ACHN (cell line): ENCODE measurements around the gene IQUB.
"Not testable (repeated sequence)": the region's sequence is repeated elsewhere in the genome, so short reads cannot be mapped to it uniquely, and the experiment has no call there.

Experiments used
- DNase-seq: peaks from one replicate; pipeline ENCODE4 v3.0.0-alpha.2; 2015
- in situ Hi-C: cut with HindIII; loops from 2 replicates; pipeline ENCODE4 v1.10.0; 2017; ENCODE audit warnings: low sequenced_read_pairs, low pct_ligation_motif_present, low pct_unique_long_range_greater_than_20kb

The IQUB gene

GRCh38 chr7:123500878-123501489 lies 33.4 kb downstream of the IQUB start:
- in situ Hi-C loops, result no loop called here
- no peak for DNase-seq

DNA sequence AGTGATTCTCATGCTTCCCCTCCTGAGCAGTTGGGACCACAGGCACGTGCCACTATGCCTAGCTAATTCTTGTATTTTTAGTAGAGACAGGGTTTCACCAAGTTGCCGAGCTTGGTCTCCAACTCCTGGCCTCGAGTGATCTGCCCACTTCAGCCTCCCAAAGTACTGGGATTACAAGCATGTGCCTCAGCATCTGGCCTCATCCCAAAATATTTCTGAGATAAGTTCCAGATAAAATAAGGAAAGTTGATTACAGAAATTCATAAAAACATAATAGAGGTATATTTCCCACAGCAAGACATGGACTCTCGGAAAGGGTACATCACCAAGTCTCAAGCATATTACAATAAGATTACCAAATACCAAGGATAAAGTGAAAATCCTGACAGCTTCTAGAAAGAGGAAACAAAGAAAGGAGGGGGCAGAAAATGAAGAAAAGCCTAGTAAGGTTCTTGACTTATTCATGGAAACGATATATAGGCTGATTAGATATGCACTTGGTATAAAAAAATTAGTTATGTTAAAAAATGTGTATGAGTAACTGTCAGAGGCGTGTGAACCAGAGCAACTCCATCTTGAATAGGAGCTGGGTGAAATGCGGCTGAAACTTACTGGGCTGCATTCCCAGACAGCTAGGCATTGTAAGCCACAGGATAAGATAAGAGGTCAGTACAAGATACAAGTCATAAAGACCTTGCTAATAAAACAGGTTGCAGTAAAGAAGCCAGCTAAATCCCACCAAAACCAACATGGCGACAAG lies 35.0 kb downstream of the IQUB start:
- DNase-seq, result no peak
- in situ Hi-C loops, result no loop called here

GRCh38 chr7:123498601-123499000 lies 35.8 kb downstream of the IQUB start:
- in situ Hi-C loops, result no loop called here
- no peak for DNase-seq

- in situ Hi-C loops, result no loop called here
- no peak for DNase-seq
Measured at GRCh38 chr7:123498031-123498430, 36.4 kb downstream of the IQUB start.

GRCh38 chr7:123494193-123494796 lies 40.1 kb downstream of the IQUB start:
- in situ Hi-C loops, result no loop called here
- DNase-seq, result peak; percentile 60

GRCh38 chr7:123492485-123492884 lies 41.9 kb downstream of the IQUB start:
- peak; percentile 16 for DNase-seq
- in situ Hi-C loops, result no loop called here

DNA sequence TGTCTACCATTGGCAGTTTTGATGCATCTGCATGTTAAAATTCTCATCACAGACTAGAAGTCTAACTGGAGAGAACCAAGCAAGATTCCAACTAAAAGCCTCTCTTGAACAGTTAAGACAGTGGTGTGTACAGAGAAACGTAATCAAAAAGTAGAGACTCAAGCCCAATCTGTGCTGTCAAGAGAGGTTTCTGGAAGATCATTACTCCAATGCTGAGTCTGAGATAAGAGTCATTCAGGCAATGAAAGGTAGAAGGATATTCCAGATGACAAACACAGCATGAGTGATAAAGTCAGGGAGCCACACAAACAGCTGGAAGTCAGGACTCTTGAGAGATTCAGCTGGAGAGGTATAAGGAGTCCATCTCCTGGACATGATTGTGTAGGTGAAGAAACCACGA lies 48.7 kb downstream of the IQUB start:
- in situ Hi-C loops, result no loop called here
- no peak for DNase-seq

- in situ Hi-C loops, result no loop called here
- no peak for DNase-seq
Measured at GRCh38 chr7:123485187-123485586, 49.2 kb downstream of the IQUB start.

DNA sequence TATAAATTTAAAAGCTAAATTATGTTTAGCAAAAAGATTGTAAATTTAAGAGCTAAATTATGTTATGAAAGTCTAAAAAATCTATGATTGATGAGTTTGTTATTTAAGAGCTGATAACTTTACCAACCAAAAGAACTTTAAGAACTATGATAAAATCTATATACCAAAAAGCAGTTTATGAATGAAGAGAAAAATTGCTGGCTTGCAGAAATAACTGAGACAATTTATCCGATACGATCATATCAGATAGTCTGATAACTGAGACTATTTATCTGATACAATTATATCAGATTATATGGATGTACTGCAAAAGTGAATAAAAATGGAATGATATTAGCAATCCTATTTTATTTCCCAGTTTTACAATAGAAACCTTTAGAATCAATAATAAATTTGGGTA lies 50.2 kb downstream of the IQUB start:
- in situ Hi-C loops, result no loop called here
- no peak for DNase-seq

- in situ Hi-C loops, result no loop called here
Measured at GRCh38 chr7:123480107-123480506, 54.3 kb downstream of the IQUB start.

GRCh38 chr7:123478056-123478455 lies 56.3 kb downstream of the IQUB start:
- in situ Hi-C loops, DNase-seq: not testable (repeated sequence)

More at GRCh38 chr7:123480107-123480506, 54.3 kb downstream of the IQUB start:
- no peak for DNase-seq

GRCh38 chr7:123472750-123473445 lies 61.5 kb downstream of the IQUB start:
- in situ Hi-C loops, result no loop called here
- no peak for DNase-seq

DNA sequence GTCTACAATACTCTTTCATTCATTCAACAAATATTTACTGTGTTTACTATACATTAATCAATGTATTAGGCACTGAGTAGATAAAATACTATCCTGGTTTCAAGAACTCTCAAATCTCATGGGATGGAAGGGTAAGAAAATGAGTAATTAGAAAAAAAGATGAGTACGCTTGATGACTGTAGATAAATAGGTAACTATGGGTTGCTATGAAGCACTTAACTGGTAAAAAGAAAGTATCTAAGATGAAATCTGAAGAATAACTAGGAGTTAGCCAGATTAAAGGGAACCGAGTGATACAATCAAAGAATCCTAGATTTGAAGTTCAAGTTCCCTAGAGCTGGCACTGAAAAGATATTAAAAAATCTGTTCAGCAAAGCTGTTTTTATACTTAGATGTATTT lies 62.1 kb downstream of the IQUB start:
- in situ Hi-C loops, result no loop called here
- no peak for DNase-seq

- no peak for DNase-seq
- in situ Hi-C loops, result no loop called here
Measured at GRCh38 chr7:123468303-123468702, 66.1 kb downstream of the IQUB start.

- in situ Hi-C loops, result no loop called here
- no peak for DNase-seq
Measured at GRCh38 chr7:123463890-123464289, 70.5 kb downstream of the IQUB start.

GRCh38 chr7:123460616-123461015 lies 73.8 kb downstream of the IQUB start:
- peak; percentile 99 for DNase-seq
- in situ Hi-C loops, result no loop called here

DNA sequence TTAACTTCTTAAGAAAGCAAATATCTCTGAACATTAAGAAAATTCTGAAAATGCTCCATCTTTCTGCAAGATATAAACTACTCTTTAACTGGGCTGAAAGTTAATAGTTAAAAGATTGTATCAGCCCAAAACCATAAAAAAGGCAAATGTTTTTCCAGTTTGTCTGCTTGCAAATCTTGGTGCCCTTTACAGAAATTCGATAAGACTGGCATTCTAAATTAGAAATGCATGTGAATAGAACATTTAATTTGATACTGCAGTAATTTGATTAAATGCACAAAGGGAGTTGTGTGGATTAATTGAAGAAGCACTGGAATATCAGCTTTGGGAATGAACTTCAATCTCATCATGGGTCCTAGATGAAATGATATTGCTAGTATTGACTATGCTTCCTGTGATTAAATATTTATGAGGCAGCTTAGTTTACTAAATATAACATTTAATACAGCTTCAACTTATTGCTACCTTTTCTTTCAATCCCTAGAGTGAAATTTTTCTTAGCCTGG lies 78.4 kb downstream of the IQUB start:
- peak; percentile 12 for DNase-seq
- in situ Hi-C loops, result no loop called here

- DNase-seq, result no peak
- in situ Hi-C loops, result no loop called here
Measured at GRCh38 chr7:123440101-123440548, 94.3 kb downstream of the IQUB start.

DNA sequence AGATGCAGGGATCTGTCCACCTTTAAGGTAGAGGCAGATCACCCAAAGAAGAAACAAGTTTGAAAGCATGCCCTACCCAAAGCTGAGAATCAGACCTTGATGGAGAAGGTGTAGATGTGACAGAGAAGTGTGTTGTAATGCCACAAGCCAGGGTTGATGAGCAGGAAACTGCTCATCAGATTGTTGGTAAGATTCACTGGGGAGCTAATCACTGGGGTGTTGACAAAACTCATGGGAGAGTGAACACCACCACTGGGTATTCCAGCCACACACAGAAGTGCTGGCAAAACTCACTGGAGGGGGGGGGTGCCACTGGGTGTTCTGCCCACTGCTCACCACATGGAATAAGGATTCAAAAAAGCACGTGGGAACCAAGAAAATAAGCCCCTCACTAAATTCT lies 95.2 kb downstream of the IQUB start:
- in situ Hi-C loops, result no loop called here
- DNase-seq, result no peak
